AG10803 (cell line): Measurements from ENCODE around the gene B3GALT6.

Experiments used
- DNase-seq: peaks from one replicate; pipeline ENCODE4 v3.0.0; 2010; ENCODE audit warnings: low read depth
- H3K4me3 ChIP-seq: 2 replicates; pipeline ENCODE4 v1.5.1; 2011; ENCODE audit warnings: mild to moderate bottlenecking, low read length, control low read depth
- TF ChIP-seq, protein P1 (sequence below): conservative IDR thresholded peaks from 2 replicates; pipeline ENCODE4 v1.5.1; 2011; ENCODE audit warnings: mild to moderate bottlenecking, low read length, control low read depth, inconsistent platforms

B3GALT6 gene

DNA sequence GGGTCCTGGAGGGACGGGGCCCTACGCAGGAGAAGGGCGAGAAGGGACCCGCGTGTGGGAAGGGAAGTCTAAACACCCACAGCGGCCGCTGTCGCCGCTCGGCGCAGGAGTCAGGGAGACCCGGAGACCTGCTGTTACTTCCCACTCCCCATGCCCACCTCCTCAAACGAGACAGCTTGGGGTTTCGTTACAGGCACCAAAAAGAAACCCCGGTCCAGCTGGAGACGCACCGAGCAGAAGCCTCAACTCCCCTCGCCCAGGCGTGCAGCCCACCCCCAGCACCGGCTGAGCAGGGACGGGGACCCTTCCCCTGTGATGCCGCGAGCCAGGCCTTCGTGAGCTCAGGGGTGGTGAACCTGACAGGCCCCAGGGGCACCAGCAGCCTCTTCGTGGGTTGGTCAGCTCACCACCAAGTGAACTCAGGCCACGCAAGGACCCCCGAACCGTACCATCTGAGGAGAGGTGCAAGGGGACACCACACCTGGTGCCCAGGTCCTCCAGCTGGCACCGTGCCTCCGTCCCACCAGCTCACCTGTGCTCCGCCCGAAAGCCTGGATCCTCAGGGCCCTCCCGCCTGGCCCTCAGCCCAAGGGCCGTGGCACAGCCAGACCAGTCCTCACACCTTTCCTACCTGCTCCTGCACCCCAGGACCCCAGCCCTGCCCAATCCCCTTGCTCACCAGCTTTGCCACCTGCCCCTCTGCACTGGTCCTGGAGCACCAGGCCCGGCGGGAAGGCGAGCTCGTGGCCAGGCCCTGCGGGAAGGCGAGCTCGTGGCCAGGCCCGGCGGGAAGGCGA lies 5.3 kb upstream of the B3GALT6 start:
- DNase-seq: no peak
- TF ChIP-seq, protein P1, sequence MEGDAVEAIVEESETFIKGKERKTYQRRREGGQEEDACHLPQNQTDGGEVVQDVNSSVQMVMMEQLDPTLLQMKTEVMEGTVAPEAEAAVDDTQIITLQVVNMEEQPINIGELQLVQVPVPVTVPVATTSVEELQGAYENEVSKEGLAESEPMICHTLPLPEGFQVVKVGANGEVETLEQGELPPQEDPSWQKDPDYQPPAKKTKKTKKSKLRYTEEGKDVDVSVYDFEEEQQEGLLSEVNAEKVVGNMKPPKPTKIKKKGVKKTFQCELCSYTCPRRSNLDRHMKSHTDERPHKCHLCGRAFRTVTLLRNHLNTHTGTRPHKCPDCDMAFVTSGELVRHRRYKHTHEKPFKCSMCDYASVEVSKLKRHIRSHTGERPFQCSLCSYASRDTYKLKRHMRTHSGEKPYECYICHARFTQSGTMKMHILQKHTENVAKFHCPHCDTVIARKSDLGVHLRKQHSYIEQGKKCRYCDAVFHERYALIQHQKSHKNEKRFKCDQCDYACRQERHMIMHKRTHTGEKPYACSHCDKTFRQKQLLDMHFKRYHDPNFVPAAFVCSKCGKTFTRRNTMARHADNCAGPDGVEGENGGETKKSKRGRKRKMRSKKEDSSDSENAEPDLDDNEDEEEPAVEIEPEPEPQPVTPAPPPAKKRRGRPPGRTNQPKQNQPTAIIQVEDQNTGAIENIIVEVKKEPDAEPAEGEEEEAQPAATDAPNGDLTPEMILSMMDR: no peak
- H3K4me3 ChIP-seq: no peak overlapping the region

DNA sequence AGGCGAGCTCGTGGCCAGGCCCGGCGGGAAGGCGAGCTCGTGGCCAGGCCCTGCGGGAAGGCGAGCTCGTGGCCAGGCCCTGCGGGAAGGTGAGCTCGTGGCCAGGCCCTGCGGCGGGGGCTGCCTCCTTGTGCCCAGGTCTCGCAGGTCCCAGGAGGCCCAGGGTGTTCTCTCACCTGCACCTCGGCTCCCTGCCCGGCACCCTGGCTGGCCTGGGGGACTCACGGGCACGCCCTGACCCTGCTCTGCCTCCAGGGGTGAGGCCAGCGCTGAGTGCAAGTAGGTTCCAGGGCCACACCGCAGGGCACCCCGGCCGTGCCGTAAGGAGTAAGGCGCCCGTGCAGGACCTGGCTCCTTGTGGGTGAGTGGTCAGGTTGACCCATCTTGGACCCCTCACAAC lies 4.7 kb upstream of the B3GALT6 start:
- TF ChIP-seq, protein P1: no peak
- DNase-seq: no peak
- no peak overlapping the region for H3K4me3 ChIP-seq

DNA sequence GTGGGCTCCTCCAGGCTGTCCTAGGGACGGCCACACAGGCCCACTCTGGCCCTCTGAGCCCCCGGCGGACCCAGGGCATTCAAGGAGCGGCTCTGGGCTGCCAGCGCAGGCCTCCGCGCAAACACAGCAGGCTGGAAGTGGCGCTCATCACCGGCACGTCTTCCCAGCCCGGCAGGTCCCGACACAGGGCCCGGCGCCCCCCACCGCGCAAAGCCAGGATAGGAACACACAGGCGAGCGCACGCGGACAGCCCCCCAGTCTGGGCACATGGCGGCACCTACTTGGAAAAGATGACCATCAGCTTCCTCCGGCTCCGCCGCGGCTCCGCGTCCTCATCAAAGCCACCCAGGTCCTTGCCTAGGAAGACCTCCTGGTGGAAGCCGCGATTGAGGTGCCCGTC lies 3.9 kb upstream of the B3GALT6 start:
- no peak overlapping the region for H3K4me3 ChIP-seq
- DNase-seq: no peak
- TF ChIP-seq, protein P1: no peak

DNA sequence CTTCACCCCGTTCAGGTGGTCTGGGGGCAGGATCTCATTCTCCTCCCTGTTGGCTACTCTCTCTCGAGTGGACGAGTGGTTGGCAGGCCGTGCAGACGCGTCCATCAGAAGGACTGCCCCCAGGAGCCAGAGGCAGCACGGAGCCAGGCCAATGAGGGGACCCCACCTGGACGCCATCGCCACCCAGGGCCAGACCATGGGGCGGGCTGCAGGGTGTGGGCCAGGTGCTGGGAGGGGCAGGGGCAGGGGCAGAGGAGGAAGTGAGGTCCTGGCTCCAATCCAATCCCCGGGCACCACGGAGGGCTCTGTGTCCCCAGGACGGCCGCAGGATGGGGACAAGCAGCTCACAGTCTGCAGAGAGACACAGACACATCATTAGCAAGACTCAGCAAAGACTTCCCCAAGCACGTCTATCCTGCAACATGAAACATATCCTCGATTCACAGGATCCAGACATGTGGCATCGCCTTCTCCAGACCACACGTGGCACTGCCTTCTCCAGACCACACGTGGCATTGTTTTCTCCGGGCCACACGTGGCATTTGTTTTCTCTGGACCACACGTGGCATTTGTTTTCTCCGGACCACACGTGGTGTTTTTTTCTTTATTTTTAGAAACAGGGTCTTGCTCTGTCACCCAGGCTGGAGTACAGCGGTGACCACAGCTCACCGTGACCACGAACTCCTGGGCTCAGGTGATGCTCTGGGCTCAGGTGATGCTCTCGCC lies 3.3 kb upstream of the B3GALT6 start:
- DNase-seq: no peak
- TF ChIP-seq, protein P1: no peak
- H3K4me3 ChIP-seq: no peak overlapping the region

DNA sequence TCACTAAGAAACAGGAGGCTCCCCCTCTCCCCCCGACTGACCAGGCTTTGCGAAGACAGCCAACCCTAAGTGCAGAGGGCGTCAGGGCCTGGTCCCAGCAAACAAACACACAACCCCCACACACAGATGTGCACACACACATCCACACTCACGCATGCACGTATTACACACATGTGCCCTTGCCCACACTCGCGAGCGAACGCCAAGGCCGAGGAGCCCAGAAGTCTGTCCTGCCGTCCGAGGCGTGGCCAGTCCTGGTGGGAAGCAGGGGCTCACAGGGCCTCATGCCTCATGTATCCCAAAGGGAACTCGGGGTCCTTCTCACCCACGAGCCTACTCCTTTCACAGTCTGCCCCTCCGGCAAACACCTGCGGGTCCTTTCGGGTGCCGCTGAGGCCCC lies 2.3 kb upstream of the B3GALT6 start:
- no peak for DNase-seq
- no peak overlapping the region for H3K4me3 ChIP-seq
- TF ChIP-seq, protein P1: no peak

DNA sequence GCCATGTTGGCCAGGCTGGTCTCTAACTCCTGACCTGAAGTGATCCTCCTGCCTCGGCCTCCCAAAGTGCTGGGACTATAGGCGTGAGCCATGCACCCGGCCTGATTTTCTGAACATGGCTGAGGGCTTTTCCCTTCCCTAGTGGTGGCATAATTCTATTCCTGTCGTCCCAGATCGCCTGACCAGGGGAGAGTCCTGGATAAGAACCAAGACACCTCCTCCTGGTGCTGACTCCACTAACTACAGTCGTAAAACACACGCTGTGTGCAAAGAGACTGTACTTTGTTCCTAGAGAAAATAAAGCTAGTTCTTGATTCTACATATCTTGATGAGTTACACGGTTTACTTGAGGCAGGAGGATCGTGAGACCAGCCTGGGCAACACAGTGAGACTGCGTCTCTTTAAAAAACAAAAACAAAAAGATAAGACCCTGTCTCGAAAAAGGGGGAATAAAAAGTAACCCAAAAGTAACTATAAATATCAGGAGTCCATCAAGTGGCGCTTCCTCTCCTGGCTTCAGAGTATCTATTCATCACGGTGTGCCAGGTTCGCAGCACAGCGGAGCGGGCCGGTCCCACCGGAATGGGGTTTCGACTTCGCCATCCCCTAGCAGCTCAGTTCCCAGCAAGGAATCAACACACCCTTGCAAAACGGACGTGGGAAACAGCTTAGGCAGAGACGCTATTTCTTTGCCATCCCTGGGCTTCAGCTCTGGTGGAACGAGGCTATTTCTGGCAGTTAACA lies 1.2 kb upstream of the B3GALT6 start:
- peak; percentile 73 for DNase-seq
- TF ChIP-seq, protein P1: peak; percentile 48
- peak overlapping the region; percentile 67 for H3K4me3 ChIP-seq
